Measurements from ENCODE around the gene DRD1.
"Not testable (repeated sequence)": the region's sequence is repeated elsewhere in the genome, so short reads cannot be mapped to it uniquely, and the experiment has no call there.

Gene DRD1

DNA sequence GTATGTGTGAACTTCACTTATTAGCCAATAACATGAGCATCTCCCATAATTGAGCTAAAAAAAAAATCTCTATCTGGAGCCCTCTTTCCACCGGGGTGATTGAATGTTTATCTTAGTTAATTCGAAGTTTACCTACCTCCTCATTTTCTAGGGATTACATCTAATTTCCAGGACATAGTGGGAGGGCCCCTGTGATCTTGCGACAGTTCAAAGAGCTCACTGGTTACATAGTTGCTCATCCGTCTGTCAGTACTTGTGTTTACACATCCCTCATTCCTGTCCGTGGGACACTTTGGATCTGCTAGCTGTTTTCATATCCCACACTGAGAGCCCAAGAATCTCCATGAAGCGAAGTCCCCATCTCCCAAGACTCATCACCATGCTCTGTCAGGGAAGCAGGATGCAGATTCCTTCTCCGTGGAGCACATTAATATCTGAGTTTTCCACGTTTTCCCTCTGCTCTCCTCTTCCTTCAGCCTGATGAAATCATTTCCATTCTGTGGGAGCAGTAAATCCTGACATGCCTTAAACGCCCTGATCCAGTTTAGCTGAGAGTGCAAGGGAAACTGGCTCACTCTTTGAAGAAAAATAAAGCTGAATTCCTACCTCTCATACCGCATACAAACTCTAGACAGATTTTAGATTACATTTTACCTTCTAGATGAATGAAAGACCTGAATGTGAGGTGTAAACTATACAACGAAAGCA is 24.2 kb upstream of the DRD1 start:
- no peak for FAIRE-seq

DNA sequence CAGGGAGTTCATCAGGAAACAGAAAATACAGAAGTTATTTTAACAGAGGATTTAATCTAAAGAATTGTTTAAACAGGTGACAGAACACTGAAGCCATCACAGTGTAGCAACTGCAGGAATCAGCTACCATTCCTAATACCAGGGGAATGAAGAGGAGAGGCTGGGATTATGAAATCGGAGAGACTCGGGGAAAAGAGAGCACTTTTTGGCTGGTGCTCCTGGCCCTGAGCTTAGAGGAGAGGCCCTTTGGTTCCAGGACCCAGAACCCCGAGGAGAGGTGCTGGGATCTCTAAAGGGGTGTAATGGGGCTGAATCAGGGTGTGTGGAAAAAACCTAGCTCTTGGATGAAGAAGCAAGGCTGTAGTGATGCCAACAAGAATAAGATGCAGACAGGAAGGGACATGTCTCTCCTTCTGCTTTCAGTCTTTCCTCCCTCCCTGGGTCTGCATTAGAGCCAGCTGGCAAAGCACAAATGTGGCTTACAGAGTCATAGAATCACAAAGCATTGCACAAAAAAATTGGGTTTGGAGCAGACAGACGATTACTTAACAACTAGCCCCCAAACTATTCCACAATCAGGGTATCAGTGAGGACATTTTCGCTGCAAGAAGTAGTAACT is 22.8 kb upstream of the DRD1 start:
- FAIRE-seq: no peak

DNA sequence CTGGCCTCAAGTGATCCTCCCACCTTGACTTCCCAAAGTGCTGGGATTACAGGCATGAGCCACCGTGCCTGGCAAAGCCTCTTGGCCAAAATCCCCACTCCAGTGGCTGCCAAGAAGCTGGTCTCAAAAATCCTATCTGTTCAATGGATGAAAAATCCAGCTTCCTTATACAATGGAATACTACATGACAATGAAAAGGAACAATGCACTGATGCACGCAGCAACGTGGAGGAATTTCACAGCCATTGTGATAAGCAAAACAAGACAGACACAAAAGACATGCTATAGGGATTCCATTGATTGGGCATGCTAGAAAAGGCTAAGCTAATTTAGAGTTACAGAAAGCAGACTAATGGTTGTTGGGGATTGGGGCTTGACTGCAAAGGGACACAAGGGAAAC is 21.3 kb upstream of the DRD1 start:
- FAIRE-seq: no peak

DNA sequence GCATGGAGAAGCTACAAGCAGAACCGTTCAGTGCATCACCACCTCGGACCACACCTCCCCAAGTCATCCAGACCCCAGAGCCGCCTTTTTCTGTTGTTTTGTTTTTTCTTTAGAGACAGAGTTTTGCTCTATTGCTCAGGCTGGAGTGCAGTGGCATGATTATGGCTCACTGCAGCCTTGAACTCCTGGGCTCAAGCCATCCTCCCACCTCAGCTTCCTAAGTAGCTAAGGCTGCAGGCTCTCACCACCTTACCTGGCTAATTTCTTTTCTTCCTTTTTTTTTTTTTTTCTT is 20.9 kb upstream of the DRD1 start:
- no peak for FAIRE-seq

DNA sequence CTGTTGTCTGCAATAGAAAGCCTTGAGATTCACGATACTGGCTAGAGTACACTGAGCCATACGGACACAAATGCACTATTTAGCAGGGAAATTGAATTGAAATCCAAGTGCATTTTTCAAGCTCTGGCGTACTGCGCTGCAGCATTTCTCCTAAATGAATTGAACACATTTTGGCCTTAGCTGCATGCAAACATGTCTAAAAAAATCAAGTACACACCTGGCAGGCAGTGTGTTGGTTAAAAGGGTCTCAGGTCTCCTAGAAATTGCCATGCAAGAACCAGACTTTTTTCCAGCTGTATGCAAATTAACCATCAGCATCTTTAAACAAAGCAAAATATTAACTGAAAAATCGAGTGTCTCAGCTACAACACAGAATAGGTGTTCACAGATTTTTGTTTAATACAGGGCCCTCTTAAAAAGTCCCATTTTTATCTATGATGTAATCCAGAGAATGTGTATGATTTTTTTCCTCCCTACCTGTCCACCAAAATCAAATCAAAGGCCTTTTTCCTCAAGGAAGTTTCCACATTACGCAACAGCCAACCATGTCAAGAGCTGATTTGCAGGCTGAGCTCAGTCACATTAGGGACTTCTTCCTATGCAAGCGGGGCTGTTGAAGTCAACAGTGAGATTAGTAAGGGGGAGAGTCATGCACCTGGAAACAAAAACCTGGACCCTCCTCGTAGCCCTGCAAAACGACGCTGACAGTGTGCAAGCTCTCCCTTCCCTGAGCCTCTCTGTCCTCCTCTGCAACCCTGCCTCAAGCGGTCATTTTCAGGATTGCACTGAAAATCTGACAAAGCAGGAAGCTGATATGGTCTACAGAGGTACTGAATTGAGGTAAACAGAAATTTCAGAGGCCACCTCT is 20.3 kb upstream of the DRD1 start:
- FAIRE-seq: no peak

DNA sequence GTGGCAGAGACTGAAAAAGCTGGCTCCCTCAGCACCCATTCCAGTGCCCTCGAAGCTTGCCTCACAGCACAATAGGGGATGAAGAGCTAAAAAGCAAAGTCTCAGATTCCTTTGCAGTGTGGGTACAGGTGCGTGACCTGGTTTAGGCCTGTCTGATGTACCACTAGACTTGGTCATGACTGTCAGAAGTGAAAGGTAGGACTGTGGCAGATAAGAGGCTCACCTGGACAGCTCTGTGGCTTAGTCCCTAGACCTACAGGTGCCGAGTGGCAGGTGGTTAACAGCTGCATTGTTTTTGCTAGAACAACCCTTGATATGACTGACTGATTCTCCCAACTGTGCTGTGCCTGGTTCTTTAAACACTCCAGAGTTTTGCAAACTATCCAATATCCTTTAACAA is 19.7 kb upstream of the DRD1 start:
- FAIRE-seq: no peak

DNA sequence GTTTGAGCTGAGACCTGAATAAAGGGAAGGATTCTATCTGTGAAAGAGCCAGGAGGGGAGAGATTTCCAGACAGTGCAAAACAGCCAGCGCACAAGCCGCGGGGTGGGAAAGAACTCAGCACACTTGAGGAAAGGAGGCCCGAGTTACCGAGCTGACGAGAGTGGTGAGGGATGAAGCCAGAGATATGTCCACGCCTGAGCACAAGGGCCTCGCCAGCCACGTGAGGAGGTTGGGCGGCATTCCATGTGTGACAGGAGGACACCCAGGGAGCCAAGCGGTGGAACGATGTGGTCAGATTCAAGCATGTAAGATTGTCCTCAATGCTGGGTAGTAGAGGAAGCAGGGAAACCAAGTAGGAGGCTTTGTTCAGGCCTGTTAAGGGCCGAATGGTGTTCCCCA is 17.4 kb upstream of the DRD1 start:
- no peak for FAIRE-seq

DNA sequence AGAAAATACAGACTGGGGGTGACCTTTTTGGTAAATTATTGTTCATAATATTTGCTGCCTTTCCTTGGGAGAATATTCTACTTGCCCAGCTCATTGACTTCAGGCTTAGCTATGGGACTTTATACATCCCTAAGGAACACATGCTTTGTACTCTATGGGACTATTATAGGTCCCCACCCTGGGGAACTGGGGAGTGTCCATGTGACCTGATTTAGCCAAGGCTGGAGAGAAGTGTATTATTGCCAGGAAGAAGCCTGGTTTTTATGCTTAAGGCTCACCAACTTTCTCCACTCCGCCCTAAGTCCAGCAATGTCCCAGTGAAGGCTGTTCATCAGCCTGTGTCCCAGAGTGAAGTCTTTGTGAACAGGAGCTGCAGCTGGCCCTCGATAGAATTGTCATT is 16.6 kb upstream of the DRD1 start:
- FAIRE-seq: no peak

DNA sequence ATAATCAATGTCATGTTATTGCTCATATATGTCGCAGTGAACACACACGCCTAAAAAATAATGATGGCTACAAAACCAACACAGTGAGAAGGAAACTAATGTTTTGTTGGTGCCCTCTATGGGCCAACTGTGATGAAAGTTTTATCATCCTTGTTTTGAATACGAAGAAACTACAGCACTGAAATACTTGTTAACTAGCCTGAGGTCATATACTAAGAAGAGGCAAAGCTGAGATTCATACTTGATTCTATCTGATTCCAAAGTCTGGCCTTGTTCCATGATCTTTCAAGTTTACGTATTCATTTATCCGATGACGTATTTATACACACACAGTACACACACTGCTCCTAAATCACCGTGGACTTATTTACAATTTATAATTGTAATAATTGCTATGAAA is 16.1 kb upstream of the DRD1 start:
- FAIRE-seq: peak; percentile 93

DNA sequence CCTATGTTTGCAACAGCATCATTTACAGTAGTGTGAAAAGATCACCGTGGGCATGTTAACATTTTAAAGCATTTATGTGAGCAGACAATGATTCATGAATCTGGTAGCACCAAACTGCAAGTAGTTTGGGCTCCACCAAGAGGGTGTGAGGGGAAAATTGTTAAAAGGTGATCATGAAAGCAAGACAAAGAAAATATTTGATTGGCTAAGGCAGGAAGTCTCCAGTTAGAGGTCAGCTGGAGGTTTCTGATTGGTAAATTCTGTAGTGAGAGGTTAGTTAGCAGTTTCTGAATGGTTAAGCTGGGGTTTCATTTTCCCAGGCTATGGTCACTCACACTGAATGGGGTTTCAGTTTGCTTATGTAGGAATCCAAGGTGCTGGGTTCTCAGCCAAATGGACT is 13.5 kb upstream of the DRD1 start:
- FAIRE-seq: no peak

DNA sequence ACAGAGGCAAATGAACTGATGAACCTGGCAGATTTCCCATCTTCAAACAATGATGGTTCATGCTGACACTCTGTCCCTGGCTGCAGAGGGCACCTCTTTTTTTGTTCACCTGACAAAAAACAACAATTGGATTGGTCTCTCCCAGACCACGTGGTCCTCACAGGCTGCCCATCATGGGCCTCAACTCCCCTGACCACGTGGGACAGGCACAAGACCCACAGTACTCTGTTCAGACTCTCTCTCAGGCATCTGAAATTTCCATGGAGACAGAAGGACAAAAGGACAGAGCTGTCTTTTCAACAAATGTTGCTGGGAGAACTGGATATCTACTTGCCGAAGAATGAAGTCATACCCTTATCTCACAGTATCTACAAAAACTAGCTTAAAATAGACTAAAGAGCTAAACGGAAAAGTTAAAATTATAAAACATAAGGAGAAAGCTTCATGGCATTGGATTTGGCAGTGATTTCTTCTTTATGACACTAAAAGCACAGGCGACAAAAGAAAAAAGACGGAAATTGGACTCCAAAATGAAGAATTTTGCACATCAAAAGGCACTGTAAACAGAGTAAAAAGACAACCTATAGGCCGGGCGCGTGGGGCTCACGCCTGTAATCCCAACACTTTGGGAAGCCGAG is 12.2 kb upstream of the DRD1 start:
- no peak for FAIRE-seq

DNA sequence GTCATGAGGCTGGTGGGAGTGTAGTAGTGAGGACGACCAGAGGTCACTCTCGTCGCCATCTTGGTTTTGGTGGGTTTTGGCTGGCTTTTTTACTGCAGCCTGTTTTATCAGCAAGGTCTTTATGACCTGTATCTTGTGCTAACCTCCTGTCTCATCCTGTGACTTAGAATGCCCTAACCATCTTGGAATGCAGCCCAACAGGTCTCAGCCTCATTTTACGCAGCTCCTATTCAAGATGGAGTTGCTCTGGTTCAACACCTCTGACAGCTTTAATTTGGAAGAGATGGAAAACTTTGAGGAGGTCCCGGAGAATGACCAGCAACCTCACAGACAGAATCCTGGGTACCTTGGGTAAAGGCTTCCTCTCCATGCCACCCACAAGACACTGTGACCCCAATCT is 10.4 kb upstream of the DRD1 start:
- FAIRE-seq: not testable (repeated sequence)

DNA sequence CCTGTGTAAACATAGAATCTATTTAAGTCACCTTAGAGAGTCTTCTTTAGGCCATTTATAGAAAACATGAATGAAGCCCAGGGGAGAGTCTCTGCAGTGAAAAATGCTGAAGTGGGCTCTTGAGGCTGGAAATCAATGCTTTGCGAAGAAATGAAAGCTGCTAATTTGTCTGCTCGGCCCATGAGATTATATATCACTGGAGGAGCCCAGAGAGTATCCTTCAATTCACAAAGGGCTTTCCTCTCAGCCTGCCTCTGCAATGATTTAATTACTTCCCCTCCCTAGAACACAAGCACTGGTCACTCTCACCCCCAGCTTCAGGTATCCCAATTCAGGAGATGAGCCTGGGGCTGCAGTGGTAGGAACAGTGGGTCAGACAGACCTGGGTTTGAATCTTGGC is 8.2 kb upstream of the DRD1 start:
- FAIRE-seq: no peak

DNA sequence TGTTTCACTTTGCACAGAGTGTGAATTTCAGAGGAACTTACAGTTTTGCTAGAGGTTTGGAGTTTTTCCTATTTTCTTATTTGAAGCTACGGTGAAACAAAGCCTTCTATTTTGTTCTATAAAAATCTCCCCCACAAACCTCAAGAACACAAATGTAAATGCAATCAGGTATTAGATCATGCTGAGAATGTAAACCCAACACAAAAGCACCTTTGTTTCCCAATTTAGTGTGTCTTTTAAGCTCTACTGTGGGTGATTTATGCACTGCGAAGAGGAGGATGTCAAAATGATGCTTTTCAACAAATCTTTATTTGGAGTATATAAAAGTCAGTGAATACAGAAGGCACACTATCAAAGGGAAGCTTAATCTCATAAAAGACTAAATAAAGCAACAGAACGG is 4.3 kb upstream of the DRD1 start:
- FAIRE-seq: no peak

DNA sequence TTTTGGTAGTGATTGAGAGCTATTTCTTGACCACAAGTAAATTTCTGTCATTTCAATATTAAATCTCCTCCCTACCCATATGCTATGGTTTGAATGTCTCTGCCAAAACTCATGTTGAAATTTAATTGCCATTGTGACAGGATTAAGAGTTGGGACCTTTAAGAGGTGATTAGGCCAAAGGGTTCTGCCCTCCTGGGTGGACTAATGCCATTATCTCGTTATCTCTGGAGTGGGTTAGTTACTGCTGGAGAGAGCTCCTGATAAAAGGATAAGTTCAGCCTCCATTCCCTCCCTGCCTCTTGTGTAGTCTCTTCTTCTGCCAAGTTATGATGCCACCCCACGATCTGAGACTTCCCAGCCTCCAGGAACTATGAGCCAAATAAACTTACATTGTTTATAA is 3.6 kb upstream of the DRD1 start:
- FAIRE-seq: no peak

DNA sequence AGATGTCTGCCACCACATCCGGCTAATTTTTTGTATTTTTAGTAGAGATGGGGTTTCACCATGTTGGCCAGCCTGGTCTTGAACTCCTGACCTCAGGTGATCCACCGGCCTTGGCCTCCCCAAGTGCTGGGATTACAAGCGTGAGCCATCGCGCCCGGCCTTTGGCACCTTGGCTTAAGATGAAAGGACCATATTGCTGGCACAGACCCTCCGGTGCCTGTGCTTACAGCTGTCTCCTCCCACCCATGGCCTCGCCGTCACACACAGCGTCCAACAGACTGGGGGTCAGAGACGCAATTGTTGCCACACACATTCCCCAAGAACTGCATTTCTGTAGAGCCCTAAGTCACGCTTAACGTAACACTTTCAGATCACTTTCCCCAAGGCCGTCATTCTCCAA is 2.4 kb upstream of the DRD1 start:
- FAIRE-seq: not testable (repeated sequence)

DNA sequence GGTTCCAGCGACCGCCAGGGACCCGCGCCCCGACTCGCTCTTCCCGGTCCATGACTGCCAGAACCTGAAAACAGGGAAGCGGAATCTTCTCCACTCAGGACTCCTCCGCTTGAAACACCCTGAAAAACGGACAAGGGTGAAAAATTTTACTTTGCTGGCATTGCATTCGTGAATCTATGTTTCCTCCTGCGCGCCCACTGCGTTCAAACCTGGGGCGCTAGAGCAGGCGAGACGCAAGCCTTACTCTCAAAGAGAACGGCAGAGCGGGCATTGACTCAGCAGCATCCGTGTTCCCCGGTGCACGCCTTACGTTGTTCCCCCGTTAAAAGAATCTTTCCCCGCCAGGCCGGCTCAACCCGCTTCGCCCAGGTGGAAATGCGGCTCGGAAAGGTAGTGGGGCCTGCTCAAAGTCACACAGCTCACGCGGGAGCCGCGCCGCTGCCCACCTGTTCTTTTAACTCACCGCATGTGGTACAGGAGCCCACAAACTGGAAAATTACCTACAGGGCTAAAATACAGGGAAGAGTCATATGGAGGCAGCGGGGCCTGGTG is 999 bp upstream of the DRD1 start:
- FAIRE-seq: no peak

DNA sequence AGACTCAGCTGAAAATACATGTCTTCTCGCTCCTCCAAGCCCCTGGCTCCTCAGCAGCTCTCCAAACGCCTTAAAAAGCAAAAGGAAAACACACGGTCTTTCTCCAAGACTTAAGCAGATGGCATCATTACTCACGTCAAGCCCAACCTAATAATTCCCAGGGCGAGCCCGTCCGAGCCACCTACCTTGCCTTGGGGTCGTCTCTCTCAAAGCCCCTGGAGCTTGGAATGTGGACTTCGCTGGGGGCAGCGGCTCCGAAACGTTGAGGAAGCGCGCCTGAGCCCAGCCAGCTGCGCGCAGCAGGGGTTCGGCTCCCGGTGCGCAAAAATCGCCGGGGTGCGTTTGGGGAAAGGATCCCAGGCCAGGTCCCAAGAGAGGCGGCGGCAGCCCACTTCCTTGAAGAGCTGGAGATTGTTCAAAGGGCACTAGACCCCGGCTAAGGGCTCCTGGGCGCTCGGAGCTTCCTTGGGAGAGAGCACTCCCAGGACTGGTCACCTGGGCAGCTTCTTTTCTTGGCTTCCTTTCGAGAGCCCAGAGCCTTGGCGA is 395 bp downstream of the DRD1 start:
- FAIRE-seq: no peak

DNA sequence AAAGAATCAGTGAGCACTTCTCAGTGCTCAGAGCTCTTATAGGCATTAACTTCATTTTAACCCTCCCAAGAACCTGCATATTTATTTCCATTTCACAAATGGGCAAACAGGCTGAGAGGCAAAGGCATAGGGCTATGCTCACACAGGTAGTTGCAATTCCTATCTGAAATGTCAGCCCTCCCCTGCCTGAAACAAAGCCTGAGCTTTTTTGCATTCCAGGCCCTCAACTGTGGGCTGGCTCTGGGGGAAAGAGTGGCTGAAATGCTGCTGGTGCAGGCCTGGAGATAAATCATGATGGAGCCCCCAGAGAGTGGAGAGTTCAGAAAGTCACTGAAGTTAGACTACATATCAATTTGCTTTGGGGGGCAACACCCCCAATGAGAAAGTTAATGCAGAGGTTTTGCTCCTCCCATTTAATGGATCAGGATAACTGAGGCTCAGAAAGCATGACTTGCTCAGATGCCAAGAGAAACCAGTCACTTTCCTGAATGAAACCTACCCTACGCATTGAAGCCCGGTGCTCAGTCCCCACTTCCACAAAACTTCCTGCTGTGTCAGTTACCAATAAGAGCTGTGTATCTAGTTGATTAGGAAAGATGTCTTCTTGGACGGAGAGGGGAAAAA is 5.6 kb downstream of the DRD1 start:
- FAIRE-seq: no peak

DNA sequence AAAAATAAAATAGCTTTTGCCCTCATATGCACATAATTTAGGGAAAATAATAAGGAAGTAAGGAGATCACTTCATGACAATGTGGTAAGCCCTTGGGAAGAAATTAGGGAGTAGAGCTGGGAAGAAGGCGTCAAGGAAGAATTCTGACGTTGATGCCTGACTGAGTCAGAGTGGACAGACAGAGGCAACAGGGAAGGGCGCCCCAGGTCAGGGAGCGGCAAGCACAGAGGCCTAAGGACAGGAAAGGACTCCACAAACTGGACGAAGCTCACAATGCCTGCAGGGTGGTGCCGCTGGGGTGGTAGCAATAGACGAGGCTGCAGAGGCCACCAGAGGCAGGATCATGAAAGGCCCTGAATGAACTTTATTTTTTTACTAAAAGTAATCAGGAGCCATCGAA is 7.6 kb downstream of the DRD1 start:
- no peak for FAIRE-seq

DNA sequence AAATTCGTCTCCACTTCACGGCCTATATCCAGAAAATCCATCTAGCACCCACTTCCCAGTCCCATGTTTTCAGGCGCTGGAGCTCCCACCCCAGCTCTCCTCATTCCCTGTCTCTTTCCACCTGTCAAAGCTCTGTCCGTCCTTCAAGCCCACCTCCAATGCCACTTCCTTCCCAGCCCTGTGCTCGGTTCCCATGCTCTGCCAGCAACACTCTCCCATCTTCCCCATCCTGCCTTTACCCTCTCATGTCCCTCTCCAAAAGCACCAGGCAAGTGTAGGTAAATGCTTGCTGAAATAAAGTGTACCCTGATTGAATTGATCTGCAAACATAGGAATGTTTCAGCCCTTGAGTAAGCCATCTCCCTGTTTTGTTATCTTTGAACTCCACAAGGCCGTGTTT is 9.2 kb downstream of the DRD1 start:
- FAIRE-seq: no peak

DNA sequence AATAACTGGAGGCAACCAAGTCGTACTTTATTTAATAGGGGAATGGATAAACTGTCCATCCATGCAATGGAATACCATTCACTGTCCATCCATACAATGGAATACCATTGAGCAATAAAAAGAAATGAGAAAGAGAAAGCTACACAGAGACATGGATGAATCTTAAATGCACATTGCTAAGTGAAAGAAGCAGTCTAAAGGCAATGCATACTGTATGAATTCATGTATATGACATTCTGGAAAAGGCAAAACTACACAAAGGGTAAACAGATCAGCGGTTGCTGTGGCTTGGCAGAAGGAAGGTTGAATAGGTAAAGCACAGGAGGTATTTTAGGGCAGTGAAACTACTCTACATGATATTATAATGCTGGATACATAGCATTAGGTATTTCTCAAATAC is 16.2 kb downstream of the DRD1 start:
- FAIRE-seq: no peak

DNA sequence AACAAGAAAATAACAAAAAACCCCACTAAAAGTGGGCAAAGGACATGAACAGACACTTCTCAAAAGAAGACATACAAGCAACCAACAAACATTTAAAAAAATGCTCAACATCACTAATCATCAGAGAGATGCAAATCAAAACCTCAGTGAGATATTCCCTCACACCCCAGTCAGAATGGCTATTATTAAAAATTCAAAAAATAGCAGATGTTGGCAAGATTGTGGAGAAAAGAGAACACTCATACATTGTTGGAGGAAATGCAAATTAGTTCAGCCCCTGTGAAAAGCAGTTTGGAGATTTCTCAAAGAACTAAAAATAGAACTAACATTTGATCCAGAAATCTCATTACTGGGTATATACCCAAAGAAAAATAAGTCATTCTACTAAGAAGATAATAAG is 19.4 kb downstream of the DRD1 start:
- not testable (repeated sequence) for FAIRE-seq
